Purkinje cell (primary cell): ENCODE measurements around the gene TRIM71. TPM values are rescaled to one million over a fixed set of nuclear protein-coding genes. Genes with fewer than 3 reads are reported as not detected.

Experiments used
- polyA plus RNA-seq: library from polyadenylated mRNA; unstranded; fragments of >200 nt; fragmentation: Nextera tagmentation; gene quantifications from 2 replicates; pipeline ENCODE4 v1.2.1, GENCODE V29; 2014

TRIM71 gene
- 0.27 TPM in 1 of 2 replicates, not detected in the other for polyA plus RNA-seq

GRCh38 chr3:32817558-32818228 is at the start of gene TRIM71:
Gene TRIM71 (plus strand): TSS chr3:32817997. CDS start chr3:32818081, 84 bp downstream.

Other genes starting within 250 kb of the TRIM71 start
- gene DYNC1LI1, start 247.1 kb upstream of the TRIM71 start, polyA plus RNA-seq, result 54.6 and 60.4 TPM in 2 replicates
- gene CNOT10, start 132.8 kb upstream of the TRIM71 start, polyA plus RNA-seq, result 7.8 and 15.3 TPM in 2 replicates
- not detected in 2 replicates for gene CCR4, start 133.6 kb downstream of the TRIM71 start, polyA plus RNA-seq